Activated CD4-positive, alpha-beta T cell treated with anti-CD3 and anti-CD28 coated beads, Interleukin-2, amount 50 U/mL, for 16 hours (primary cell): ENCODE measurements around the gene BABAM2.
"Not testable (repeated sequence)": the region's sequence is repeated elsewhere in the genome, so short reads cannot be mapped to it uniquely, and the experiment has no call there.

Experiments
- DNase-seq: peaks from one replicate; pipeline ENCODE4 v3.0.0-alpha.2; 2020

The BABAM2 gene

GRCh38 chr2:27881815-27882583, 8.5 kb upstream of the BABAM2 start:
- not testable (repeated sequence) for DNase-seq

GRCh38 chr2:27882584-27882922, 8.0 kb upstream of the BABAM2 start:
- DNase-seq = not testable (repeated sequence)

- no peak for DNase-seq
Measured at GRCh38 chr2:27884601-27885000, 5.9 kb upstream of the BABAM2 start.

GRCh38 chr2:27885234-27885633, 5.3 kb upstream of the BABAM2 start:
- no peak for DNase-seq

- DNase-seq = no peak
Measured at GRCh38 chr2:27885661-27886060, 4.9 kb upstream of the BABAM2 start.

- DNase-seq = no peak
Measured at GRCh38 chr2:27886322-27886721, 4.2 kb upstream of the BABAM2 start.

- no peak for DNase-seq
Measured at GRCh38 chr2:27887111-27887510, 3.4 kb upstream of the BABAM2 start.

- DNase-seq = no peak
Measured at GRCh38 chr2:27887830-27888229, 2.7 kb upstream of the BABAM2 start.

- no peak for DNase-seq
Measured at GRCh38 chr2:27888790-27889189, 1.7 kb upstream of the BABAM2 start.

GRCh38 chr2:27889774-27890145, 769 bp upstream of the BABAM2 start:
- no peak for DNase-seq

- peak; percentile 73 for DNase-seq
Measured at GRCh38 chr2:27890924-27891672, 569 bp downstream of the BABAM2 start.

GRCh38 chr2:27891673-27892105, 1.2 kb downstream of the BABAM2 start:
- no peak for DNase-seq

- peak; percentile 34 for DNase-seq
Measured at GRCh38 chr2:27893006-27893405, 2.5 kb downstream of the BABAM2 start.

- DNase-seq = peak; percentile 45
Measured at GRCh38 chr2:27897717-27898116, 7.2 kb downstream of the BABAM2 start.

GRCh38 chr2:27901234-27901633, 10.7 kb downstream of the BABAM2 start:
- peak; percentile 53 for DNase-seq

GRCh38 chr2:27902098-27902497, 11.6 kb downstream of the BABAM2 start:
- peak; percentile 74 for DNase-seq

GRCh38 chr2:27903018-27903417, 12.5 kb downstream of the BABAM2 start:
- no peak for DNase-seq

GRCh38 chr2:27903649-27904404, 13.3 kb downstream of the BABAM2 start:
- peak; percentile 26 for DNase-seq

GRCh38 chr2:27904405-27904665, 13.8 kb downstream of the BABAM2 start:
- DNase-seq = no peak

- DNase-seq = no peak
Measured at GRCh38 chr2:27906074-27906473, 15.5 kb downstream of the BABAM2 start.

GRCh38 chr2:27907547-27907946, 17.0 kb downstream of the BABAM2 start:
- DNase-seq = no peak

GRCh38 chr2:27909901-27910300, 19.4 kb downstream of the BABAM2 start:
- no peak for DNase-seq

- no peak for DNase-seq
Measured at GRCh38 chr2:27911458-27912210, 21.1 kb downstream of the BABAM2 start.
